Tibial nerve (tissue), 3 donors: ENCODE measurements around the gene FBXL16.

Experiments used
- CTCF ChIP-seq, 5 experiments: fragments of 200-600 bp in 3 of 5; fragments of 450-650 bp in 2 of 5; sonication (generic) in 3 of 5; IDR thresholded peaks; one replicate each; pipeline ENCODE4 v1.5.1; 2016 to 2019; ENCODE audit warnings: antibody characterized with exemption in 5 of 5, mild to moderate bottlenecking in 3 of 5, moderate library complexity in 2 of 5
- POLR2A ChIP-seq, 2 donors: fragments of 450-650 bp; IDR thresholded peaks; one replicate each; pipeline ENCODE4 v1.6.1; 2017; ENCODE audit warnings: antibody characterized with exemption in 2 of 2, mild to moderate bottlenecking in 2 of 2, moderate library complexity in 2 of 2

GRCh38 chr16:685967-686366, 19.6 kb downstream of the FBXL16 start:
- TF ChIP-seq CTCF (IDR thresholded peaks at IDR 0.05) = peak in 1 of 5 experiments; percentile 12
- TF ChIP-seq POLR2A (IDR thresholded peaks at IDR 0.05) = no peak
